ENCODE measurements around the gene MYMK. TPM values are rescaled to one million over a fixed set of nuclear protein-coding genes. Genes with fewer than 3 reads are reported as not detected.

MYMK gene
- total RNA-seq, 1 experiment from 2014 or later: not detected

- Histone ChIP-seq H3K27me3 (replicated peaks; ENCODE audit: control insufficient read depth, insufficient read depth, low read length) (no peaks in the 10 kb centered on the region), H3K36me3 (ENCODE audit: control insufficient read depth, insufficient read depth, low read length) (no peaks in the 10 kb centered on the region; the same call in 1 of the 2 replicates), H3K9me3 (no peaks in the 10 kb centered on the region), H3K4me1 (peaks cover 8% of the 10 kb centered on the region), H3K4me3 (ENCODE audit: low read depth, low read length) (no peak overlapping the region)
- POLR2A ChIA-PET: no interaction called here
- Mint-ChIP-seq H3K27ac (ENCODE audit: unreplicated experiment) (no peak overlapping the region), H3K9me3 (ENCODE audit: unreplicated experiment) (no peaks in the 10 kb centered on the region), H3K27me3 (ENCODE audit: insufficient read depth, unreplicated experiment) (no peaks in the 10 kb centered on the region), H3K4me1 (ENCODE audit: low read depth, unreplicated experiment) (no peaks in the 10 kb centered on the region), H3K36me3 (ENCODE audit: insufficient read depth, unreplicated experiment) (peaks cover 25% of the 10 kb centered on the region), H3K4me3 (ENCODE audit: unreplicated experiment) (no peak overlapping the region)
- no peak for DNase-seq
- BruUV-seq (replicated peaks): no TSS peak
- intact Hi-C loops (cut with micrococcal nuclease; ENCODE audit: unreplicated experiment): no loop called here
- no peak for TF ChIP-seq CTCF (IDR thresholded peaks at IDR 0.05; ENCODE audit: insufficient read depth in 1 of 2, low read depth in 1 of 2, low read length in 1 of 2, severe bottlenecking in 1 of 2, unreplicated experiment in 1 of 2)
- CTCF ChIA-PET: no interaction called here
Measured at GRCh38 chr9:133465984-133466383, 58.8 kb downstream of the MYMK start.

- no peak for DNase-seq
- Mint-ChIP-seq H3K36me3 (ENCODE audit: insufficient read depth, unreplicated experiment) (peaks cover 24% of the 10 kb centered on the region), H3K27me3 (ENCODE audit: insufficient read depth, unreplicated experiment) (no peaks in the 10 kb centered on the region), H3K27ac (ENCODE audit: unreplicated experiment) (no peak overlapping the region), H3K9me3 (ENCODE audit: unreplicated experiment) (no peaks in the 10 kb centered on the region), H3K4me3 (ENCODE audit: unreplicated experiment) (no peak overlapping the region), H3K4me1 (ENCODE audit: low read depth, unreplicated experiment) (no peaks in the 10 kb centered on the region)
- ChIA-PET POLR2A (no interaction called here), CTCF (no interaction called here)
- intact Hi-C loops (cut with micrococcal nuclease; ENCODE audit: unreplicated experiment): no loop called here
- Histone ChIP-seq H3K4me1 (peaks cover 12% of the 10 kb centered on the region), H3K4me3 (ENCODE audit: low read depth, low read length) (no peak overlapping the region), H3K9me3 (no peaks in the 10 kb centered on the region), H3K36me3 (ENCODE audit: control insufficient read depth, insufficient read depth, low read length) (no peaks in the 10 kb centered on the region; the same call in 1 of the 2 replicates), H3K27me3 (replicated peaks; ENCODE audit: control insufficient read depth, insufficient read depth, low read length) (no peaks in the 10 kb centered on the region)
- TF ChIP-seq CTCF (IDR thresholded peaks at IDR 0.05; ENCODE audit: insufficient read depth in 1 of 2, low read depth in 1 of 2, low read length in 1 of 2, severe bottlenecking in 1 of 2, unreplicated experiment in 1 of 2): no peak
- no TSS peak for BruUV-seq (replicated peaks)
Measured at GRCh38 chr9:133464638-133465037, 60.1 kb downstream of the MYMK start.

Other genes starting within 250 kb of the MYMK start
- not detected in 2 replicates for gene ABO, start 249.8 kb downstream of the MYMK start, total RNA-seq (2022)
- 31.6 and 32.4 TPM in 2 replicates for gene SURF6, start 188.8 kb downstream of the MYMK start, total RNA-seq (2022)
- gene MED22, start 176.8 kb downstream of the MYMK start, total RNA-seq (2022): 60.1 and 65.6 TPM in 2 replicates
- 1,995 and 2,182 TPM in 2 replicates for gene RPL7A, start 176.7 kb downstream of the MYMK start, total RNA-seq (2022)
- 54.9 and 57.5 TPM in 2 replicates for gene SURF1, start 168.5 kb downstream of the MYMK start, total RNA-seq (2022)
- gene SURF2, start 168.4 kb downstream of the MYMK start, total RNA-seq (2022): 32.3 and 34.4 TPM in 2 replicates
- gene SURF4, start 148.9 kb downstream of the MYMK start, total RNA-seq (2022): 239 and 253 TPM in 2 replicates
- gene STKLD1, start 148.6 kb downstream of the MYMK start, total RNA-seq (2022): 3.4 and 4.1 TPM in 2 replicates
- 43.6 and 44.1 TPM in 2 replicates for gene REXO4, start 106.9 kb downstream of the MYMK start, total RNA-seq (2022)
- gene ADAMTS13, start 102.6 kb downstream of the MYMK start, total RNA-seq (2022): 5.3 and 6.2 TPM in 2 replicates
- gene CACFD1, start 65.0 kb downstream of the MYMK start, total RNA-seq (2022): 26.0 and 27.0 TPM in 2 replicates
- gene SLC2A6, start 45.9 kb downstream of the MYMK start, total RNA-seq (2022): 7.1 and 8.4 TPM in 2 replicates
- 0.46 and 0.68 TPM in 2 replicates for gene ADAMTSL2, start 9.7 kb upstream of the MYMK start, total RNA-seq (2022)
- not detected in 2 replicates for gene FAM163B, start 84.4 kb upstream of the MYMK start, total RNA-seq (2022)
- not detected in 2 replicates for gene DBH, start 111.4 kb upstream of the MYMK start, total RNA-seq (2022)
- gene SARDH, start 213.4 kb upstream of the MYMK start, total RNA-seq (2022): 0.36 and 0.37 TPM in 2 replicates